Measurements from ENCODE around the gene LFNG.
A peak's percentile ranks its signal among the peaks of the same experiment; 100 is the strongest.

LFNG gene

GRCh38 chr7:2498708-2499107, 20.9 kb upstream of the LFNG start:
- H3K4me1 ChIP-seq (ENCODE audit: control insufficient read depth, low read depth, low read length) = no peaks in the 10 kb centered on the region

DNA sequence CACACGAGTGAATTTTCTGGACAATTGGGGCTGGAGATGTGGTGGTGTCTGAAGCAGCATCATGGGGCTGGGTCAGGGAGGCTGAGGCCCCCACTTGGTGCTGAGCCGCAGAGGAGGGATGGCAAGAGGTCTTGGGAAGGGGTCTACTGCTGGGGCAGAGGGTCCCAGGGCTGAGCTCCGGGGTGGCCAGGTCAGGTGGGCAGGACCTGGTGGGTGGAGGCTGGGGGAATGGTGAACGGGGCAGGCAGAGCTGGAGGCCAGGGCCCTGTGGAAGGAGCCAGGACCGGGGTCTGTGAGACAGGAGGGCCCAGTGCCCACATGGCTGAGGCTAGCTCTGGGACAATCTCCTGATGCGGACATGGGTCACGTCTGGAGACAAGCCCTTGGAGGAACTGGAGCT, 20.4 kb upstream of the LFNG start:
- Histone ChIP-seq H3K4me1 (ENCODE audit: control insufficient read depth, low read depth, low read length) (no peaks in the 10 kb centered on the region), H4K8ac (ENCODE audit: low read depth, low read length) (no peak overlapping the region), H4K5ac (ENCODE audit: low read length) (no peak overlapping the region), H3K36me3 (ENCODE audit: control insufficient read depth, insufficient read depth, low read length) (no peaks in the 10 kb centered on the region), H3K79me1 (ENCODE audit: low read length) (no peaks in the 10 kb centered on the region), H2BK15ac (replicated peaks; ENCODE audit: low read depth) (no peak overlapping the region), H3K79me2 (ENCODE audit: control insufficient read depth, insufficient read depth, low read length) (no peaks in the 10 kb centered on the region), H2AK5ac (ENCODE audit: low read length) (no peak overlapping the region), H3K27ac (ENCODE audit: low read depth, low read length) (no peak overlapping the region), H3K4me3 (ENCODE audit: low read length) (no peak overlapping the region), H3K18ac (ENCODE audit: low read length) (no peak overlapping the region), H3K56ac (ENCODE audit: low read length) (no peak overlapping the region), H3K9ac (ENCODE audit: low read length) (no peak overlapping the region), H3K4ac (ENCODE audit: low read depth, low read length) (no peak overlapping the region), H3K27me3 (ENCODE audit: insufficient read depth, low read length, poor library complexity) (no peaks in the 10 kb centered on the region), H2BK5ac (ENCODE audit: low read length) (no peak overlapping the region), H3K4me2 (ENCODE audit: low read length) (no peak overlapping the region), H3K23ac (ENCODE audit: low read length) (no peak overlapping the region), H2BK120ac (ENCODE audit: low read depth, low read length) (no peak overlapping the region)
- DNase-seq = no peak
- no CpG with 5 or more reads among the region's 7 CpGs for WGBS (ENCODE audit: extremely low coverage, insufficient coverage, low lambda C conversion rate)

More at GRCh38 chr7:2498708-2499107, 20.9 kb upstream of the LFNG start:
- WGBS (ENCODE audit: extremely low coverage, insufficient coverage, low lambda C conversion rate) = no CpG with 5 or more reads among the region's 6 CpGs
- Histone ChIP-seq H3K4ac (ENCODE audit: low read depth, low read length) (no peak overlapping the region), H3K56ac (ENCODE audit: low read length) (no peak overlapping the region), H2BK120ac (ENCODE audit: low read depth, low read length) (no peak overlapping the region), H3K36me3 (ENCODE audit: control insufficient read depth, insufficient read depth, low read length) (no peaks in the 10 kb centered on the region), H3K27ac (ENCODE audit: low read depth, low read length) (no peak overlapping the region), H3K4me3 (ENCODE audit: low read length) (no peak overlapping the region), H2BK15ac (replicated peaks; ENCODE audit: low read depth) (no peak overlapping the region), H4K8ac (ENCODE audit: low read depth, low read length) (no peak overlapping the region), H3K4me2 (ENCODE audit: low read length) (no peak overlapping the region), H3K27me3 (ENCODE audit: insufficient read depth, low read length, poor library complexity) (no peaks in the 10 kb centered on the region), H2BK5ac (ENCODE audit: low read length) (no peak overlapping the region), H2AK5ac (ENCODE audit: low read length) (no peak overlapping the region), H3K79me2 (ENCODE audit: control insufficient read depth, insufficient read depth, low read length) (no peaks in the 10 kb centered on the region), H3K23ac (ENCODE audit: low read length) (no peak overlapping the region), H3K18ac (ENCODE audit: low read length) (no peak overlapping the region), H3K9ac (ENCODE audit: low read length) (no peak overlapping the region), H4K5ac (ENCODE audit: low read length) (no peak overlapping the region), H3K79me1 (ENCODE audit: low read length) (no peaks in the 10 kb centered on the region)
- DNase-seq = no peak

DNA sequence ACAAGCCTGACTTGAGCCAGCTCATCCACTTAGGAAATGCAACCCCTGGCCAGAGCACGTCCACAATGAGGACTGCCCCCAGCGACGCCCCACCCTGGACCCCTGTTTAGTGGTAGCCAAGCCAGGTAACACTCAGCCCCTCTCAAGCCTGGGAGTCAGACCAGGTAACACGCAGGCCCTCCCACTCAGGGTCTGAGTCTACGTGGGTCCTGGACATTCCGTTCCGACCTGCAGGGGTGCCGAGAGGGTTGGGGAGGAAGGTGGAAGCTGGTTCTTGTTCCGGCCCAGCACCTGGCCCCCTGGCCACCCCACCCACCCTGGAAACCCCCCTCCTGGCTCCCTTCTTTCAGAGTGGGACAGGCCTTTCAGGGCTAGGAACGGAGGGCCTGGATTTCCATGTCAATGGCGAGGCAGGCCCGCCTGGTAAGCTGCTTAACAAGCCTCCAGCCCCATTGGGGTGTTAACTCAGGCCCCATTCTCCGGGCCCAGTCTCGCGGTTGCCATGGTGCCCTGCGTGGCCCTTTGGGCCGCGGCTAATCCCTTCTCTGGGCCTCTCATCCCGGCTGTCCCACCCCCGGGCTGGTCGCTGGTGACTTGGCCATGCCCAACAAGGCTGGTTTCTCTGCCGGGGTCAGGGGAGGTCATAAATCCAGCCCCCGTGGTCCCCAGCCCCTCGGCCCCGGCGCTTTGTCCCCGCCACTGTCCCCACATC, 19.7 kb upstream of the LFNG start:
- H3K4ac ChIP-seq (ENCODE audit: low read depth, low read length) = no peak overlapping the region
- no peak overlapping the region for H3K23ac ChIP-seq (ENCODE audit: low read length)
- no peak overlapping the region for H3K9ac ChIP-seq (ENCODE audit: low read length)
- no peak overlapping the region for H2BK15ac ChIP-seq (replicated peaks; ENCODE audit: low read depth)
- no peak overlapping the region for H3K4me3 ChIP-seq (ENCODE audit: low read length)
- no peak overlapping the region for H2BK120ac ChIP-seq (ENCODE audit: low read depth, low read length)
- no peak overlapping the region for H3K18ac ChIP-seq (ENCODE audit: low read length)
- H3K36me3 ChIP-seq (ENCODE audit: control insufficient read depth, insufficient read depth, low read length) = no peaks in the 10 kb centered on the region
- H3K4me1 ChIP-seq (ENCODE audit: control insufficient read depth, low read depth, low read length) = no peaks in the 10 kb centered on the region
- H3K27me3 ChIP-seq (ENCODE audit: insufficient read depth, low read length, poor library complexity) = no peaks in the 10 kb centered on the region
- H2AK5ac ChIP-seq (ENCODE audit: low read length) = no peak overlapping the region
- H3K4me2 ChIP-seq (ENCODE audit: low read length) = no peak overlapping the region
- no peak overlapping the region for H3K56ac ChIP-seq (ENCODE audit: low read length)
- no peak for DNase-seq
- H2BK5ac ChIP-seq (ENCODE audit: low read length) = no peak overlapping the region
- no CpG with 5 or more reads among the region's 27 CpGs for WGBS (ENCODE audit: extremely low coverage, insufficient coverage, low lambda C conversion rate)
- no peaks in the 10 kb centered on the region for H3K79me2 ChIP-seq (ENCODE audit: control insufficient read depth, insufficient read depth, low read length)
- peak overlapping the region; percentile 1 for H3K27ac ChIP-seq (ENCODE audit: low read depth, low read length)
- no peak overlapping the region for H4K8ac ChIP-seq (ENCODE audit: low read depth, low read length)
- no peak overlapping the region for H4K5ac ChIP-seq (ENCODE audit: low read length)
- H3K79me1 ChIP-seq (ENCODE audit: low read length) = no peaks in the 10 kb centered on the region

DNA sequence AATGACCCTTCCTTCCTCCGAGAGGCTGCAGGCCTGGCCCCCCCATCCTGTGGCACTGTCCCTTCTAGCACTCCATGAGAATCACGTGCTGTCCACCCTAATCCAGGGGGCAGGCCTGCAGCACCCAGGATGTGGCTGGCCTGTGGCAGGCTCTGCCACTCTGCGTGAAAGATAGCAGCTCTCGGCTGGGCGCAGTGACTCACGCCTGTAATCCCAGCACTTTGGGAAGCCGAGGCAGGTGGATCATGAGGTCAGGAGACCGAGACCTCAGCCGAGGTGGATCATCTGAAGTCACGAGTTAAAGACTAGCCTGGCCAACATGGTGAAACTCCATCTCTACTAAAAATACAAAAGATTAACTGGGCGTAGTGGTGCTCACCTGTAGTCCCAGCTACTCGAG, 18.9 kb upstream of the LFNG start:
- Histone ChIP-seq H3K9ac (ENCODE audit: low read length) (no peak overlapping the region), H3K27me3 (ENCODE audit: insufficient read depth, low read length, poor library complexity) (no peaks in the 10 kb centered on the region), H3K36me3 (ENCODE audit: control insufficient read depth, insufficient read depth, low read length) (no peaks in the 10 kb centered on the region), H2BK5ac (ENCODE audit: low read length) (no peak overlapping the region), H4K8ac (ENCODE audit: low read depth, low read length) (no peak overlapping the region), H3K79me2 (ENCODE audit: control insufficient read depth, insufficient read depth, low read length) (no peaks in the 10 kb centered on the region), H3K18ac (ENCODE audit: low read length) (no peak overlapping the region), H3K4me1 (ENCODE audit: control insufficient read depth, low read depth, low read length) (no peaks in the 10 kb centered on the region), H3K23ac (ENCODE audit: low read length) (no peak overlapping the region), H3K27ac (ENCODE audit: low read depth, low read length) (no peak overlapping the region), H3K4me3 (ENCODE audit: low read length) (no peak overlapping the region), H3K4ac (ENCODE audit: low read depth, low read length) (no peak overlapping the region), H2BK15ac (replicated peaks; ENCODE audit: low read depth) (no peak overlapping the region), H4K5ac (ENCODE audit: low read length) (no peak overlapping the region), H3K79me1 (ENCODE audit: low read length) (no peaks in the 10 kb centered on the region), H3K4me2 (ENCODE audit: low read length) (no peak overlapping the region), H2BK120ac (ENCODE audit: low read depth, low read length) (no peak overlapping the region), H2AK5ac (ENCODE audit: low read length) (no peak overlapping the region), H3K56ac (ENCODE audit: low read length) (no peak overlapping the region)
- no peak for DNase-seq
- WGBS (ENCODE audit: extremely low coverage, insufficient coverage, low lambda C conversion rate) = no CpG with 5 or more reads among the region's 12 CpGs

DNA sequence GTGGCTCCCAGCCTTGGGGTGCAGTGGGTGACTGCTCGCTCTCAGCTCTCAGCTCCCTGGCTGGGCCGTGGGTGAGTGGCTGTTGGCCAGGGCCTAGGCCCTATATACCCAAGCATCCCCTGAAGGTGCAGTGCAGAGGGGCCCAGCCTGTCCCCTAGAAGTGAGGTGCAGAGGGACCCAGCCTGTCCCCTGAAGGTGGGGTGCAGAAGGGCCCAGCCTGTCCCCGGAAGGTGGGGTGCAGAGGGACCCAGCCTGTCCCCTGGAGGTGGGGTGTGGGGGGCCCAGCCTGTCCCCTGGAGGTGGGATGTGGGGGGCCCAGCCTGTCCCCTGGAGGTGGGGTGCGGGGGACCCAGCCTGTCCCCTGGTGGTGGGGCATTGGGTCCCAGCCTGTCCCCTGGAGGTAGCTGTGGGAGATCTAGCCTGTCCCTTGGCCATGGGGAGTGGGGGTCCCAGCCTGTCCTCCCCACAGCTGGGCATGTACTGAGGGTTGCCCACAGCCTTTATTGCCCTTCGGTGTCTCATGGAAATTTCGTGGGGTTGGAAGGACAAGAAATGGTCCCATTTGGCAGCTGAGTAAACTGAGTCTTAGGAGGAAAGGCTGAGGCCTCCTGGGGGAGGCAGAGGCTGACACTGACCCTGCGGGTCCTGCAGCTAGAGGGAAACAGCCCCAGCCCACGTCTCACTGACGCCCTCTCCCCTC, 17.5 kb upstream of the LFNG start:
- Histone ChIP-seq H3K4me1 (ENCODE audit: control insufficient read depth, low read depth, low read length) (no peaks in the 10 kb centered on the region), H2AK5ac (ENCODE audit: low read length) (no peak overlapping the region), H2BK120ac (ENCODE audit: low read depth, low read length) (no peak overlapping the region), H2BK15ac (replicated peaks; ENCODE audit: low read depth) (no peak overlapping the region), H3K9ac (ENCODE audit: low read length) (no peak overlapping the region), H2BK5ac (ENCODE audit: low read length) (no peak overlapping the region), H3K4me2 (ENCODE audit: low read length) (no peak overlapping the region), H3K4ac (ENCODE audit: low read depth, low read length) (no peak overlapping the region), H3K4me3 (ENCODE audit: low read length) (no peak overlapping the region), H3K79me1 (ENCODE audit: low read length) (no peaks in the 10 kb centered on the region), H3K79me2 (ENCODE audit: control insufficient read depth, insufficient read depth, low read length) (no peaks in the 10 kb centered on the region), H3K27ac (ENCODE audit: low read depth, low read length) (no peak overlapping the region), H4K5ac (ENCODE audit: low read length) (no peak overlapping the region), H4K8ac (ENCODE audit: low read depth, low read length) (no peak overlapping the region), H3K36me3 (ENCODE audit: control insufficient read depth, insufficient read depth, low read length) (no peaks in the 10 kb centered on the region), H3K23ac (ENCODE audit: low read length) (no peak overlapping the region), H3K56ac (ENCODE audit: low read length) (no peak overlapping the region), H3K18ac (ENCODE audit: low read length) (no peak overlapping the region), H3K27me3 (ENCODE audit: insufficient read depth, low read length, poor library complexity) (no peaks in the 10 kb centered on the region)
- DNase-seq = no peak
- WGBS (ENCODE audit: extremely low coverage, insufficient coverage, low lambda C conversion rate) = no CpG with 5 or more reads among the region's 9 CpGs

DNA sequence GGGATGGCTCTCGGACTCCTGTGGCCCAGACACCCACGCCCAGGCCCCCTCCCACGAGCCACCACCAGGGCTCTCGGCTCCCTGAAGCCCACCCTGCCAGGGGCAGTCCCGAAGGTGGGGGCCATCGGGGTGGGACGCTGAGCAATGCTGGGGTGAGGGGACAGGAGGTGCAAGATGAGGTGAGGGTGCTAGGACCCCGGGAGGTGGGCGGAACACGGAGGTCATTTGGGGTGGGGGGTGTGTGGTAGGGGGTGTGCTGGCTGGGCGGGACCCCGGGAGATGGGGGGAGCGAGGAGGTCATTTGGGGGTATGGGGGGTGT, 17.0 kb upstream of the LFNG start:
- H3K4me3 ChIP-seq (ENCODE audit: low read length) = no peak overlapping the region
- no peaks in the 10 kb centered on the region for H3K79me1 ChIP-seq (ENCODE audit: low read length)
- H3K79me2 ChIP-seq (ENCODE audit: control insufficient read depth, insufficient read depth, low read length) = no peaks in the 10 kb centered on the region
- no peak overlapping the region for H2AK5ac ChIP-seq (ENCODE audit: low read length)
- H3K27ac ChIP-seq (ENCODE audit: low read depth, low read length) = no peak overlapping the region
- H3K56ac ChIP-seq (ENCODE audit: low read length) = no peak overlapping the region
- WGBS (ENCODE audit: extremely low coverage, insufficient coverage, low lambda C conversion rate) = no CpG with 5 or more reads among the region's 13 CpGs
- no peaks in the 10 kb centered on the region for H3K27me3 ChIP-seq (ENCODE audit: insufficient read depth, low read length, poor library complexity)
- no peak overlapping the region for H3K18ac ChIP-seq (ENCODE audit: low read length)
- no peak overlapping the region for H3K23ac ChIP-seq (ENCODE audit: low read length)
- no peak overlapping the region for H2BK5ac ChIP-seq (ENCODE audit: low read length)
- no peak overlapping the region for H4K5ac ChIP-seq (ENCODE audit: low read length)
- H3K4ac ChIP-seq (ENCODE audit: low read depth, low read length) = no peak overlapping the region
- no peak overlapping the region for H3K4me2 ChIP-seq (ENCODE audit: low read length)
- H3K9ac ChIP-seq (ENCODE audit: low read length) = no peak overlapping the region
- no peak overlapping the region for H2BK15ac ChIP-seq (replicated peaks; ENCODE audit: low read depth)
- no peak overlapping the region for H2BK120ac ChIP-seq (ENCODE audit: low read depth, low read length)
- H4K8ac ChIP-seq (ENCODE audit: low read depth, low read length) = no peak overlapping the region
- no peaks in the 10 kb centered on the region for H3K4me1 ChIP-seq (ENCODE audit: control insufficient read depth, low read depth, low read length)
- H3K36me3 ChIP-seq (ENCODE audit: control insufficient read depth, insufficient read depth, low read length) = no peaks in the 10 kb centered on the region
- no peak for DNase-seq
